Hepatocyte (in vitro differentiated cells): ENCODE results near the gene RAPGEF4. TPM values are rescaled to one million over a fixed set of nuclear protein-coding genes. Genes with fewer than 3 reads are reported as not detected.

Source experiments
- DNase-seq: peaks from one replicate; pipeline ENCODE4 v3.0.0-alpha.2; 2016; ENCODE audit warnings: low spot score
- H2AFZ ChIP-seq: fragments of 200-600 bp; sonication (generic); 2 replicates; pipeline ENCODE4 v1.6.0; 2016; ENCODE audit warnings: antibody characterized with exemption, mild to moderate bottlenecking
- H3K27ac ChIP-seq: fragments of 200-600 bp; sonication (generic); 2 replicates; pipeline ENCODE4 v1.5.1; 2016; ENCODE audit warnings: mild to moderate bottlenecking
- H3K27me3 ChIP-seq: fragments of 200-600 bp; sonication (generic); 2 replicates; pipeline ENCODE4 v1.6.1; 2016
- H3K36me3 ChIP-seq: fragments of 200-600 bp; sonication (generic); replicated peaks from 2 replicates; pipeline ENCODE4 v1.5.1; 2016; ENCODE audit warnings: low read depth; ENCODE audit not compliant: insufficient read depth
- H3K4me1 ChIP-seq: fragments of 200-600 bp; sonication (generic); 2 replicates; pipeline ENCODE4 v1.5.1; 2016; ENCODE audit warnings: mild to moderate bottlenecking, moderate library complexity; ENCODE audit not compliant: insufficient read depth
- H3K4me2 ChIP-seq: fragments of 200-600 bp; sonication (generic); 2 replicates; pipeline ENCODE4 v1.6.0; 2016
- H3K4me3 ChIP-seq: fragments of 200-600 bp; sonication (generic); 2 replicates; pipeline ENCODE4 v1.5.1; 2016; ENCODE audit warnings: mild to moderate bottlenecking
- H3K79me2 ChIP-seq: fragments of 200-600 bp; sonication (generic); 2 replicates; pipeline ENCODE4 v1.6.0; 2017; ENCODE audit warnings: mild to moderate bottlenecking
- H3K9me2 ChIP-seq: fragments of 200-600 bp; sonication (generic); replicated peaks from 2 replicates; pipeline ENCODE4 v1.6.0; 2017; ENCODE audit warnings: mild to moderate bottlenecking; ENCODE audit not compliant: insufficient read depth
- H3K9me3 ChIP-seq: fragments of 200-600 bp; sonication (generic); 2 replicates; pipeline ENCODE4 v1.5.1; 2016; ENCODE audit warnings: low read depth, mild to moderate bottlenecking
- H4K20me1 ChIP-seq: fragments of 200-600 bp; sonication (generic); 2 replicates; pipeline ENCODE4 v1.6.0; 2016; ENCODE audit warnings: mild to moderate bottlenecking; ENCODE audit not compliant: insufficient read depth, poor library complexity, severe bottlenecking
- CTCF ChIP-seq: fragments of 200-600 bp; sonication (generic); IDR thresholded peaks from 2 replicates; pipeline ENCODE4 v1.5.1; 2016; ENCODE audit warnings: antibody characterized with exemption, mild to moderate bottlenecking; ENCODE audit not compliant: poor library complexity
- EZH2 ChIP-seq: fragments of 200-600 bp; sonication (generic); IDR thresholded peaks from 2 replicates; pipeline ENCODE4 v1.6.1; 2016; ENCODE audit warnings: antibody characterized with exemption, mild to moderate bottlenecking, borderline replicate concordance
- EZH2phosphoT487 ChIP-seq: fragments of 200-600 bp; sonication (generic); IDR thresholded peaks from one replicate; pipeline ENCODE4 v1.6.1; 2018; ENCODE audit warnings: antibody characterized with exemption, mild to moderate bottlenecking, low read depth, moderate library complexity; ENCODE audit not compliant: unreplicated experiment, severe bottlenecking
- WGBS: methylation state at CpG from one replicate; pipeline ENCODE4 v1.1.6; 2016; ENCODE audit warnings: low lambda C conversion rate; ENCODE audit errors: missing lambda C conversion rate; 5-methylcytosine and 5-hydroxymethylcytosine counted together
- polyA plus RNA-seq: library from polyadenylated mRNA; unstranded; fragments of >200 nt; fragmentation: Nextera tagmentation; extraction: Ambion mirVana; gene quantifications from 2 replicates; pipeline ENCODE4 v1.2.1, GENCODE V29; 2016
- total RNA-seq: library from RNA; depleted of rRNA; stranded (reverse); fragments of >200 nt; gene quantifications from 2 replicates; pipeline ENCODE4 v1.2.3, GENCODE V29; 2014

The RAPGEF4 gene
- total and polyA plus RNA-seq, 2 experiments from 2014 or later, result 1.9 to 2.0 TPM

GRCh38 chr2:172702451-172702850, 33.2 kb upstream of the RAPGEF4 start:
- no peak for TF ChIP-seq CTCF
- TF ChIP-seq EZH2phosphoT487, result no peak
- TF ChIP-seq EZH2, result no peak
- Histone ChIP-seq H3K27me3 (no peaks in the 10 kb centered on the region), H3K4me1 (no peaks in the 10 kb centered on the region), H3K36me3 (no peaks in the 10 kb centered on the region), H3K9me2 (no peaks in the 10 kb centered on the region), H3K4me3 (no peak overlapping the region), H3K4me2 (no peak overlapping the region), H4K20me1 (no peaks in the 10 kb centered on the region), H3K27ac (no peak overlapping the region), H3K79me2 (no peaks in the 10 kb centered on the region), H2AFZ (no peak overlapping the region), H3K9me3 (no peaks in the 10 kb centered on the region)
- DNase-seq, result no peak
- 94% methylated on average over 1 of the region's 1 CpG for WGBS

- no peaks in the 10 kb centered on the region for H3K36me3 ChIP-seq
- H3K4me2 ChIP-seq, result no peak overlapping the region
- H3K4me1 ChIP-seq, result no peaks in the 10 kb centered on the region
- no peak overlapping the region for H3K4me3 ChIP-seq
- no peaks in the 10 kb centered on the region for H3K9me3 ChIP-seq
- H3K27me3 ChIP-seq, result peaks cover 3% of the 10 kb centered on the region
- no peaks in the 10 kb centered on the region for H3K9me2 ChIP-seq
- no peak overlapping the region for H3K27ac ChIP-seq
- DNase-seq, result peak; percentile 47
- TF ChIP-seq CTCF, result peak; percentile 53
- TF ChIP-seq EZH2phosphoT487, result no peak
- H3K79me2 ChIP-seq, result no peaks in the 10 kb centered on the region
- H2AFZ ChIP-seq, result no peak overlapping the region
- H4K20me1 ChIP-seq, result no peaks in the 10 kb centered on the region
- WGBS, result 72% methylated on average over 11 of the region's 11 CpGs
These were observed 31.3 kb upstream of the RAPGEF4 start for GRCh38 chr2:172704072-172704936.

- no peak overlapping the region for H3K4me3 ChIP-seq
- no peak for DNase-seq
- H3K4me2 ChIP-seq, result no peak overlapping the region
- no peaks in the 10 kb centered on the region for H3K9me2 ChIP-seq
- no peaks in the 10 kb centered on the region for H3K4me1 ChIP-seq
- no peak for TF ChIP-seq CTCF
- no peak for TF ChIP-seq EZH2phosphoT487
- no peak for TF ChIP-seq EZH2
- H3K79me2 ChIP-seq, result no peaks in the 10 kb centered on the region
- 78% methylated on average over 2 of the region's 2 CpGs for WGBS
- H2AFZ ChIP-seq, result no peak overlapping the region
- no peak overlapping the region for H3K27ac ChIP-seq
- no peaks in the 10 kb centered on the region for H3K36me3 ChIP-seq
- no peaks in the 10 kb centered on the region for H3K9me3 ChIP-seq
- no peaks in the 10 kb centered on the region for H4K20me1 ChIP-seq
- peaks cover 3% of the 10 kb centered on the region for H3K27me3 ChIP-seq
These were observed 30.3 kb upstream of the RAPGEF4 start for GRCh38 chr2:172705352-172705751.
